Left lung (tissue), 10 donors: Measurements from ENCODE around the gene ADGRL2. TPM values are rescaled to one million over a fixed set of nuclear protein-coding genes. Genes with fewer than 3 reads are reported as not detected.
"Not testable (repeated sequence)": the region's sequence is repeated elsewhere in the genome, so short reads cannot be mapped to it uniquely, and the experiment has no call there.

Experiments used
- ATAC-seq: fragments of 200-7000 bp; cut with Tn5 transposase; one replicate; pipeline ENCODE4 v1.9.1; 2020; ENCODE audit warnings: moderate library complexity
- DNase-seq, 4 donors: peaks; one replicate each; pipeline ENCODE4 v3.0.0-alpha.2; 2013 to 2020
- H3K27ac ChIP-seq, 2 donors: fragments of 200-600 bp; sonication (generic) in 1 of 2; one replicate each; pipeline versions ENCODE4 v1.5.0 to v1.8.0; 2020 to 2021
- H3K27me3 ChIP-seq, 2 donors: fragments of 200-600 bp; sonication (generic) in 1 of 2; one replicate each; pipeline versions ENCODE4 v1.5.0 to v1.8.0; 2020 to 2021
- H3K36me3 ChIP-seq, 2 donors: fragments of 200-600 bp; sonication (generic) in 1 of 2; one replicate each; pipeline versions ENCODE4 v1.5.0 to v1.8.0; 2020 to 2021
- H3K4me1 ChIP-seq, 2 donors: fragments of 200-600 bp; one replicate each; pipeline ENCODE4 v1.8.0; 2021
- H3K4me3 ChIP-seq, 2 donors: fragments of 200-600 bp; sonication (generic) in 1 of 2; one replicate each; pipeline versions ENCODE4 v1.5.0 to v1.8.0; 2020 to 2021; ENCODE audit warnings: mild to moderate bottlenecking in 1 of 2
- H3K9me3 ChIP-seq, 2 donors: fragments of 200-600 bp; sonication (generic) in 1 of 2; one replicate each; pipeline versions ENCODE4 v1.5.0 to v1.8.0; 2020 to 2021
- intact Hi-C, 2 donors: fragments of 100-400 bp; cut with DNase I; formaldehyde crosslinking; loops; one replicate each; pipeline versions ENCODE4 v1.11.2 to v1.14.2; 2022
- polyA plus RNA-seq, 6 donors: library from polyadenylated mRNA; unstranded; fragments of 120-200 nt; gene quantifications; one replicate each; pipeline ENCODE4 v1.2.1, GENCODE V29; 2013; ENCODE audit not compliant: insufficient read length in 6 of 6
- total RNA-seq, 2 donors: library from RNA; stranded (reverse); fragmentation: NEBNext Ultra II Directional; extraction: Animal tissue kit (Norgen Biotek cat#: 25700); gene quantifications; one replicate each; pipeline ENCODE4 v1.2.1, GENCODE V29; 2021
- TF ChIP-seq, protein P1 (sequence below), 2 donors: fragments of 200-600 bp; sonication (generic) in 1 of 2; IDR thresholded peaks; one replicate each; pipeline versions ENCODE4 v1.5.0 to v1.8.0; 2021; ENCODE audit warnings: antibody characterized with exemption in 2 of 2
- donor health status: DM: no; HTN: yes; CAD: no.
- donor health status: DM: no; HTN: no; CAD: no.

ADGRL2 gene
- total and polyA plus RNA-seq, 8 donors = 78.8 to 295 (median 250) TPM

DNA sequence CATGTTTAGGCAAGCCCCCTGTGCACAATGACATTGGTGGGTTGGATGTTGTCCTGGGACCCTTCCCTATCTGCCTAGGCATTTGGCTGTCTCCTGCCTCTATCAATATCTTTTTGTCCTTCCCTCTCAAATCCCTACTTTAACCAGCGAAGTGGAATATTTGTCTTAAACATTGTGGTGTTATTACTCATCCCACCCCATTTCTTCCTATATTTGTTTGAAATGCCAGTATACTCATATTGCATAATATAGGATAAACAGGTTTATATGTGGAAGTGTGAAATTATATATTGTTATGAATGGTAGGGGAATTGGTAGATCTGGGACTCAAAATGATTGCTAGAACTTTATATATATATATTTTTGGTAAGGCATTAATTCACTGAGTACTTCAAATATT is 80.0 kb downstream of the ADGRL2 start:
- no peak for ATAC-seq
- Histone ChIP-seq H3K36me3 (no peaks in the 10 kb centered on the region), H3K4me1 (peaks cover 18 to 19% of the 10 kb centered on the region in 2 donors), H3K27ac (no peak overlapping the region), H3K4me3 (no peak overlapping the region), H3K27me3 (no peaks in the 10 kb centered on the region), H3K9me3 (no peaks in the 10 kb centered on the region)
- intact Hi-C loops = no loop called here
- TF ChIP-seq, protein P1, sequence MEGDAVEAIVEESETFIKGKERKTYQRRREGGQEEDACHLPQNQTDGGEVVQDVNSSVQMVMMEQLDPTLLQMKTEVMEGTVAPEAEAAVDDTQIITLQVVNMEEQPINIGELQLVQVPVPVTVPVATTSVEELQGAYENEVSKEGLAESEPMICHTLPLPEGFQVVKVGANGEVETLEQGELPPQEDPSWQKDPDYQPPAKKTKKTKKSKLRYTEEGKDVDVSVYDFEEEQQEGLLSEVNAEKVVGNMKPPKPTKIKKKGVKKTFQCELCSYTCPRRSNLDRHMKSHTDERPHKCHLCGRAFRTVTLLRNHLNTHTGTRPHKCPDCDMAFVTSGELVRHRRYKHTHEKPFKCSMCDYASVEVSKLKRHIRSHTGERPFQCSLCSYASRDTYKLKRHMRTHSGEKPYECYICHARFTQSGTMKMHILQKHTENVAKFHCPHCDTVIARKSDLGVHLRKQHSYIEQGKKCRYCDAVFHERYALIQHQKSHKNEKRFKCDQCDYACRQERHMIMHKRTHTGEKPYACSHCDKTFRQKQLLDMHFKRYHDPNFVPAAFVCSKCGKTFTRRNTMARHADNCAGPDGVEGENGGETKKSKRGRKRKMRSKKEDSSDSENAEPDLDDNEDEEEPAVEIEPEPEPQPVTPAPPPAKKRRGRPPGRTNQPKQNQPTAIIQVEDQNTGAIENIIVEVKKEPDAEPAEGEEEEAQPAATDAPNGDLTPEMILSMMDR (IDR thresholded peaks at IDR 0.05) = no peak
- DNase-seq = no peak

DNA sequence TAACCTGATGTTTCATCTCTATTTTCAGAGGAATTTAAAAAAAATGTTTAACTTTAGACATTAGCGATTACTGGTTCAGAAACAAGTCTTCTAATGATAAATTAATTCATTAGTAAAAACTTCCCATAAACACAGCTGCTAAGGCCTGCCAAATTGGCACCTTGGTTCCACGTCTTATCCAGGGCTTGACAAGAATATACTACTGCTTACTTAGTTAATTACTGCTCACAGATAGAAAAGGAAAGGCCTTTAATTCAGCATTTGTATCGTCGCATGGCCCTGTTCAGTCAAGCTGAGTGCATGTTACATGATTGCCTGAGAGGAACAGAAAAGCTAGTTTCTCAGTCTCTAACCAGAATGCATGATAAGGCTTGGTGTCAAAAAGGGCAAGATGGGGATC is 84.6 kb downstream of the ADGRL2 start:
- Histone ChIP-seq H3K4me1 (no peaks in the 10 kb centered on the region), H3K36me3 (no peaks in the 10 kb centered on the region), H3K4me3 (no peak overlapping the region), H3K9me3 (no peaks in the 10 kb centered on the region), H3K27ac (no peak overlapping the region), H3K27me3 (no peaks in the 10 kb centered on the region)
- TF ChIP-seq, protein P1 (IDR thresholded peaks at IDR 0.05) = no peak
- ATAC-seq (no peak), DNase-seq (no peak)
- intact Hi-C loops = no loop called here

DNA sequence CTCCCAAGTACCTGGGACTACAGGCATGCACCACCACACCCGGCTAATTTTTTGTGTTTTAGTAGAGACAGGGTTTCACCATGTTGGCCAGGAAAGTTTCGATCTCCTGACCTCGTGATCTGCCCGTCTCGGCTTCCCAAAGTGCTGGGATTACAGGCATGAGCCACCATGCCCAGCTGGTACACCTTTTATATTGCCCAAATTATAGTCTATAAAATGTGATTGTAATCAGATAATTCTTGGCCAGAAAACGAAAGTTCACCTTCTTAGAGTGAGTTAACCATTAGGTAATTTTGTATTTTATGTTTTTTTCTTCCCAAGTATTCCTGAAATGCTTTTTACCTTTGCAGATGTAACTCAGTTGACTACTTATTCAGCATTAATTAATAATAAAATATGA is 85.6 kb downstream of the ADGRL2 start:
- ATAC-seq, intact Hi-C loops, H3K4me3 ChIP-seq, H3K36me3 ChIP-seq, H3K27ac ChIP-seq, DNase-seq, H3K4me1 ChIP-seq, H3K9me3 ChIP-seq, H3K27me3 ChIP-seq: not testable (repeated sequence)

DNA sequence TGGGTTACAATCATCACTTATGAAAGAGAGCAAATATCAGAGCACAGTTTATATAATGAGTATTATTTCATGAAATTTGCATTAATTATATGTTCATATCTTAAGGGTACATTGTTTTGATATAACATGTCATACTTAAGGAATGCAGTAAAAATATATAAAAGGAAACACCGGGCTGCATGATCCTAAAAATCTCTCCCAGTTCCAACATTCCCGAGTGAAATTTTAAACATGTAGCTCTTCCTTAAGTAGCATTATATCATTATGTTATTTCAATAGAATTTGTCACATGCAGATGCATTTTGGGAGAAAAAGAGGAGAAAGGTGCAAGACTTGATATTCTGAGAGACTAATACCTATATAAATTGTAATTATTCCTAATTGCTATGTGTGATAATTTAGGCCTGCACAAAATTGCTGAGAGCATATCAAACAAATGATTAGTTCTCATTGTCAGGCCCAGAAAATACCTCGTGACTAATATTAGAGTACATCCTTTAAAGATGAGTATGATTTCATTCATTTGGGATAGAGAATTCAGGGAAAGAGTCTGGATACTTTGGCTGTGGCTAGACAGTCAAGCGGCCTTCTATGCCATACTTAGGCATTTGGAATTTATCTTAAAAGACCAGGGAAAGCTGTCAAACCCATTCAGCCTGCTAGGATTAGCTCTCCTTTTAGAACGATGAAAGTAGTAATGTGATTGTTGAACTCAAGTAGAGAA is 86.8 kb downstream of the ADGRL2 start:
- ATAC-seq = no peak
- TF ChIP-seq, protein P1 (IDR thresholded peaks at IDR 0.05) = no peak
- Histone ChIP-seq H3K27me3 (no peaks in the 10 kb centered on the region), H3K4me3 (no peak overlapping the region), H3K9me3 (no peaks in the 10 kb centered on the region), H3K36me3 (no peaks in the 10 kb centered on the region), H3K27ac (no peak overlapping the region), H3K4me1 (no peaks in the 10 kb centered on the region)
- no peak for DNase-seq
- intact Hi-C loops = no loop called here

DNA sequence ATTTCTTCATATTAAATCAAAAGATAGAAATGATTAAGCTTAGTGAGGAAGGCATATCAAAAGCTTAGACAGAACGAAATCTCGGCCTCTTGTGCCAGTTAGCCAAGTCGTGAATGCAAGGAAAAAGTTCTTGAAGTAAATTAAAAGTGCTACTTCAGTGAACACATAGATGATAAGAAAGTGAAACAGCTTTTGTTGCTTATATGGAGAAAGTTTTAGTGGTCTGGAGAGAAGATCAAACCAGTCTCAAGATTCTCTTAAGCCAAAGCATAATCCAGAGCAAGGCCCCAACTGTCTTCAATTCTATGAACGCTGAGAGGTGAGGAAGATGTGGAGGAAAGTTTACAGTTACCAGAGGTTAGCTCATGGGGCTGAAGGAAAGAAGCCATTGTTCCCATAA is 88.4 kb downstream of the ADGRL2 start:
- Histone ChIP-seq H3K36me3 (no peaks in the 10 kb centered on the region), H3K9me3 (no peaks in the 10 kb centered on the region), H3K27me3 (no peaks in the 10 kb centered on the region), H3K27ac (no peak overlapping the region), H3K4me1 (no peaks in the 10 kb centered on the region), H3K4me3 (no peak overlapping the region)
- TF ChIP-seq, protein P1 (IDR thresholded peaks at IDR 0.05) = no peak
- DNase-seq = no peak
- ATAC-seq = no peak
- intact Hi-C loops = no loop called here

DNA sequence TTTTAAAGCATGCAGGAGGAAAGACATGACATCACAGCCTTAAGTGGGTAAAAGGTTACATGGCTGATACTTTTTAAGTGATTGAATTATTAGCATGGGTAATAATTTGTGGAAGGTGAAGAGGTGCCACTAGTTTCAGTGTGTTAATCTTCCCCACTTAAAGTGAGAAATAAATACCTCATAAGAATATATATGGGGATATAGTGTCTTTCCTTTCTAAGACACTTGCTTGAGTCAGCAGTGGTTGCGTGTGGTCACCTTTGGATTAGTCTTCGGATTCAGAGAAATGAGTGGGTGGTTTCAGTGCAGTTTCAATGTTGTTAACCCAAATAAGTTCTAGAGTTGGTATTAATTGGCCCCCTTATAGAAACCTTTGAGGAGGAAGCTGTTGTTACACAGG is 94.1 kb downstream of the ADGRL2 start:
- Histone ChIP-seq H3K9me3 (no peaks in the 10 kb centered on the region), H3K27ac (no peak overlapping the region), H3K4me1 (no peaks in the 10 kb centered on the region), H3K36me3 (no peaks in the 10 kb centered on the region), H3K27me3 (no peaks in the 10 kb centered on the region), H3K4me3 (no peak overlapping the region)
- TF ChIP-seq, protein P1 (IDR thresholded peaks at IDR 0.05) = no peak
- ATAC-seq (no peak), DNase-seq (no peak)
- intact Hi-C loops = no loop called here
